HUES64 (cell line): ENCODE results near the gene SPACA7.

Source experiments
- H3K27ac ChIP-seq: 2 replicates; pipeline ENCODE4 v1.7.0; 2013; ENCODE audit warnings: low read depth, low read length, inconsistent platforms
- H3K27me3 ChIP-seq: 2 replicates; pipeline ENCODE4 v1.6.1; 2013; ENCODE audit warnings: mild to moderate bottlenecking, low read length; ENCODE audit not compliant: insufficient read depth
- H3K36me3 ChIP-seq: 2 replicates; pipeline ENCODE4 v1.6.1; 2013; ENCODE audit warnings: mild to moderate bottlenecking, low read length; ENCODE audit not compliant: insufficient read depth
- H3K4me1 ChIP-seq: 2 replicates; pipeline ENCODE4 v1.6.1; 2013; ENCODE audit warnings: mild to moderate bottlenecking, low read length, moderate library complexity; ENCODE audit not compliant: insufficient read depth
- H3K4me3 ChIP-seq: 2 replicates; pipeline ENCODE4 v1.5.1; 2013; ENCODE audit warnings: mild to moderate bottlenecking, low read length, moderate library complexity
- H3K9ac ChIP-seq: 2 replicates; pipeline ENCODE4 v1.6.1; 2013; ENCODE audit warnings: mild to moderate bottlenecking, low read depth, low read length
- H3K9me3 ChIP-seq: 2 replicates; pipeline ENCODE4 v1.6.1; 2013; ENCODE audit warnings: low read depth, low read length; ENCODE audit not compliant: insufficient read depth
- WGBS: fragments of 150-250, 120-280 bp; methylation state at CpG from one replicate; pipeline ENCODE4 v1.1.7; 2013; ENCODE audit warnings: missing lambda C conversion rate; 5-methylcytosine and 5-hydroxymethylcytosine counted together

SPACA7 gene

GRCh38 chr13:112455476-112456059 is 79.4 kb downstream of the SPACA7 start:
- 91% methylated on average over 17 of the region's 17 CpGs for WGBS
- Histone ChIP-seq H3K9me3 (no peaks in the 10 kb centered on the region), H3K36me3 (no peaks in the 10 kb centered on the region), H3K27me3 (no peaks in the 10 kb centered on the region), H3K4me1 (no peaks in the 10 kb centered on the region), H3K4me3 (no peak overlapping the region), H3K9ac (no peak overlapping the region), H3K27ac (no peak overlapping the region)

GRCh38 chr13:112456138-112457056 is 80.2 kb downstream of the SPACA7 start:
- Histone ChIP-seq H3K4me3 (no peak overlapping the region), H3K4me1 (no peaks in the 10 kb centered on the region), H3K9me3 (no peaks in the 10 kb centered on the region), H3K36me3 (no peaks in the 10 kb centered on the region), H3K27ac (no peak overlapping the region), H3K9ac (no peak overlapping the region), H3K27me3 (no peaks in the 10 kb centered on the region)
- WGBS, result 85% methylated on average over 22 of the region's 22 CpGs

GRCh38 chr13:112457081-112457480 is 80.9 kb downstream of the SPACA7 start:
- H3K9ac ChIP-seq, result no peak overlapping the region
- no peak overlapping the region for H3K27ac ChIP-seq
- no peaks in the 10 kb centered on the region for H3K4me1 ChIP-seq
- WGBS, result 96% methylated on average over 9 of the region's 9 CpGs
- H3K9me3 ChIP-seq, result no peaks in the 10 kb centered on the region
- no peak overlapping the region for H3K4me3 ChIP-seq
- H3K27me3 ChIP-seq, result no peaks in the 10 kb centered on the region
- H3K36me3 ChIP-seq, result no peaks in the 10 kb centered on the region

GRCh38 chr13:112457485-112457884 is 81.3 kb downstream of the SPACA7 start:
- Histone ChIP-seq H3K27me3 (no peaks in the 10 kb centered on the region), H3K36me3 (no peaks in the 10 kb centered on the region), H3K4me1 (no peaks in the 10 kb centered on the region), H3K9ac (no peak overlapping the region), H3K9me3 (no peaks in the 10 kb centered on the region), H3K27ac (no peak overlapping the region), H3K4me3 (no peak overlapping the region)
- 93% methylated on average over 13 of the region's 13 CpGs for WGBS

- H3K9me3 ChIP-seq, result no peaks in the 10 kb centered on the region
- WGBS, result 95% methylated on average over 5 of the region's 5 CpGs
- H3K27me3 ChIP-seq, result no peaks in the 10 kb centered on the region
- H3K9ac ChIP-seq, result no peak overlapping the region
- H3K4me3 ChIP-seq, result no peak overlapping the region
- no peaks in the 10 kb centered on the region for H3K36me3 ChIP-seq
- H3K4me1 ChIP-seq, result no peaks in the 10 kb centered on the region
- H3K27ac ChIP-seq, result no peak overlapping the region
Observed at GRCh38 chr13:112462408-112462807, 86.3 kb downstream of the SPACA7 start.

GRCh38 chr13:112464720-112465119 is 88.6 kb downstream of the SPACA7 start:
- H3K4me3 ChIP-seq, result no peak overlapping the region
- H3K4me1 ChIP-seq, result no peaks in the 10 kb centered on the region
- H3K9ac ChIP-seq, result no peak overlapping the region
- no peak overlapping the region for H3K27ac ChIP-seq
- H3K9me3 ChIP-seq, result no peaks in the 10 kb centered on the region
- 92% methylated on average over 13 of the region's 14 CpGs for WGBS
- H3K36me3 ChIP-seq, result no peaks in the 10 kb centered on the region
- H3K27me3 ChIP-seq, result no peaks in the 10 kb centered on the region

GRCh38 chr13:112465251-112466131 is 89.3 kb downstream of the SPACA7 start:
- Histone ChIP-seq H3K4me3 (no peak overlapping the region), H3K27ac (no peak overlapping the region), H3K4me1 (no peaks in the 10 kb centered on the region), H3K9ac (no peak overlapping the region), H3K27me3 (no peaks in the 10 kb centered on the region), H3K9me3 (no peaks in the 10 kb centered on the region), H3K36me3 (no peaks in the 10 kb centered on the region)
- WGBS, result 94% methylated on average over 35 of the region's 35 CpGs

GRCh38 chr13:112466132-112467058 is 90.2 kb downstream of the SPACA7 start:
- Histone ChIP-seq H3K36me3 (no peaks in the 10 kb centered on the region), H3K4me3 (no peak overlapping the region), H3K27ac (no peak overlapping the region), H3K27me3 (no peaks in the 10 kb centered on the region), H3K4me1 (no peaks in the 10 kb centered on the region), H3K9ac (no peak overlapping the region), H3K9me3 (no peaks in the 10 kb centered on the region)
- 90% methylated on average over 40 of the region's 40 CpGs for WGBS

GRCh38 chr13:112467236-112467635 is 91.1 kb downstream of the SPACA7 start:
- H3K27me3 ChIP-seq, result no peaks in the 10 kb centered on the region
- H3K9ac ChIP-seq, result no peak overlapping the region
- no peaks in the 10 kb centered on the region for H3K4me1 ChIP-seq
- WGBS, result 93% methylated on average over 19 of the region's 19 CpGs
- no peak overlapping the region for H3K27ac ChIP-seq
- no peak overlapping the region for H3K4me3 ChIP-seq
- H3K36me3 ChIP-seq, result no peaks in the 10 kb centered on the region
- H3K9me3 ChIP-seq, result no peaks in the 10 kb centered on the region

- Histone ChIP-seq H3K9ac (no peak overlapping the region), H3K27ac (no peak overlapping the region), H3K4me3 (no peak overlapping the region), H3K4me1 (no peaks in the 10 kb centered on the region), H3K36me3 (no peaks in the 10 kb centered on the region), H3K27me3 (no peaks in the 10 kb centered on the region), H3K9me3 (no peaks in the 10 kb centered on the region)
- WGBS, result 93% methylated on average over 10 of the region's 10 CpGs
Observed at GRCh38 chr13:112468069-112468468, 91.9 kb downstream of the SPACA7 start.
